IPS-NIHi7 (cell line): ENCODE measurements around the gene FAM98C.
"Not testable (repeated sequence)": the region's sequence is repeated elsewhere in the genome, so short reads cannot be mapped to it uniquely, and the experiment has no call there.

ENCODE experiments used
- DNase-seq: peaks from one replicate; pipeline ENCODE4 v3.0.0; 2012; ENCODE audit warnings: mixed read lengths; ENCODE audit errors: extremely low spot score

FAM98C gene

GRCh38 chr19:38395381-38396114 lies 7.3 kb upstream of the FAM98C start:
- no peak for DNase-seq

- no peak for DNase-seq
Observed at GRCh38 chr19:38399081-38399480, 3.8 kb upstream of the FAM98C start.

DNA sequence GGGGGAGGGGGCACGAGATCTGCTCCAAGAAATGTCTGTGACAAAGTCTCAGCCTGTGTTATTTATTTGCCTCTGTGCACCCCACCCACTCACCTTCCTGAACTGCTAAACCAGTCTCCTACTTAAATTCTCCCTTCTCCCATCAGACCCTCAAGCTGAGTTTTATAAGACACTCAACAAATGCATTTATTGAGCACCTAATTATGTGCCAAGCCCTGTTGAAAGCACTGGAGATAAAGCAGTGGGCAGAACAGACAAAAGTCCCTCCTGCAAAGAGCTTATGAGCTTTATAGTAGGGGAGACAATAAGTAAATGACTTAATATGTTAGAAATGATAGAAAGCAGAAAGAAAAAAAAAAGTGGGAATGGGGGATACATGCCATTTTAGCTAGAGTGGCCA lies 3.4 kb upstream of the FAM98C start:
- DNase-seq = no peak

DNA sequence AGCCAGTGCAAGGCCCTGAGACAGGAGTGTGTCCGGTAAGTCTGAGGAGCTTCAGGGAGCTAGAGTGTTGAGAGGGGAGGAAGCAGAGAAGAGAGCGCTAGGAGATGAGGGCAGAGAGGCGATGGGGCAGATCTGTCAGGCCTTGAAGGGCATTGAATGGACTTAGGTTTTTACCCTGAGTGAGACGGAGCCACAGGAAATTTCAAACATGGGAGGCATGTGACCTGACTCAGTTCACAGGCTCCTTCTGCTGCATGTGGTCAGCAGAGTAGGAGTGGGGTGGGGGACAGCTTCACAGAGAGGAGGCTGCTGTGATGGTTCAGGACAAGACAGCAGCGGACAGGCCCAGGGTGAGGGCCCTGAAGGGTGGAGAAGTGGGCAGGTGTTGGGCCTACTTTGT lies 2.5 kb upstream of the FAM98C start:
- DNase-seq = no peak

DNA sequence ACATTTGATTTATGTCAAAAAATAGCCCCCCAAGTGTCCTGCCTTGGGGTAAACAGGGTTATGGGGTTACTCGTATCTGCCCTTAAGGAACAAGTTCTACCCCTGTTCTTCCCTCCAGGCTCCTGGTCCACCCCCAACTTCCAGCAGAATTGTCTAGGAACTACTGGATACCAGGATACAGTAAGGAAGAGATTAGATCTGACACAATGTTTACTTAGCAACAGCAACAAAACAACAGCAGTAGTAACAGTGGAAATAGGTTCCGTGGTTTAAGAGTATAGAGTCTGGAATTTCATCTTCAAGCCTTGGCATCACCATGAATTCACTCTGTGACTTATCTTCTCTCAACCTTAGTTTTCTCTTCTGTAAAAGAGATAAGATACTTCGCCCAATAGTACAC lies 1.7 kb upstream of the FAM98C start:
- no peak for DNase-seq

DNA sequence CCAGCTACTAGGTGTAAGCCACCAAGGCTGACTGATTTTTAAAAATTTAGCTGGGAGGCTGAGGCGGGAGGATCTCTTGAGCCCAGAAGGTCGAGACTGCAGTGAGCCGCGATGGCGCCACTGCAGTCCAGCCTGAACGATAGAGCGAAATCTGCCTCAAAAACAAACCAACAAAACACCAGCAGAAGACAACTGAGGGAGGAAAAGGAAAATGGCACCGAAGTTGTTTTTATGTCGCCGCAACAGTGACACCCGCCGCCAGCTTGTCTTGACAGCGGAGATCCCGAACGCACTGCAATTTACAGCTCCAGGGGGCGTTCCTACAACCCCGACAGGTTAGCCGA lies 298 bp upstream of the FAM98C start:
- DNase-seq = no peak

DNA sequence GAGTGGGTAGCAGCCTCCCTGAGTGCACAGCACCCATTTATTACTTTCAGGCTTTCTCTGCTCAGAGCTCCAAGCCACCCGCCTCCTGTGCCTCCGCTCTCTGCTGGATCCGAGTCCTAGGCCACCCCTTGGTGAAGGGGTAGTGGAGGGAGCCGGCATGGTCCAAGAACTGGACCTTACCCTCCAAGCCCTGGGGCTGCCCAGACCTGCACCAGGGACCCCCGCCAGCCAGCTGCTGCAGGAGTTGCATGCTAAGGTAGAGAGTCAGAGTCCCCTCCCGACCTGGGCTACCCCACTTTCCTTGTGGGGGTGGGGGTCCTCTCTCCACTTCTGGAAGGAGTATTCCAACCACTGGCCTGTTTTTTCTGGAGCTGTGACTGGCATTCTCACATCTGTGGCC lies 2.0 kb downstream of the FAM98C start:
- DNase-seq = no peak

DNA sequence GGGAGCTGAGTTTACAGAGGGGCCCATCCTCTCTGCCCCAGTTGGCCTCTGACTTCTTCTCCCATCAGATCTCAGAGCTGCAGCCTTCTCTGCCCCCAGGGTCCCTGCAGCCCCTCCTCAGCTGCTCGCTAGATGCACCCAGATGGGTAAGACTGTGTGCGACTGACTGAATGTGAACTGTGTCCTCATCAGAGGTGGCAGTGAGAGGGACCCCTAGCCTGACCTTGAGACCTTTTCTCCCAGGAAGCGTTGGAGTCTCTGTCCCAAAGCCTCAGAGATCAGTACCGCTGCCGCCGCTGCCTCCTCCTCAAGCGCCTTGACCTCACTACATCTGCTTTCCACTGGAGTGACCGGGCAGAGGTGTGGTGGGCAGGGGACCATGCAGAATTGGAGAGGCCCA lies 2.4 kb downstream of the FAM98C start:
- no peak for DNase-seq

- no peak for DNase-seq
Observed at GRCh38 chr19:38409631-38410133, 6.8 kb downstream of the FAM98C start.

GRCh38 chr19:38410407-38410806 lies 7.5 kb downstream of the FAM98C start:
- not testable (repeated sequence) for DNase-seq

- DNase-seq = no peak
Observed at GRCh38 chr19:38411041-38411712, 8.3 kb downstream of the FAM98C start.

GRCh38 chr19:38411898-38412297 lies 9.0 kb downstream of the FAM98C start:
- not testable (repeated sequence) for DNase-seq

GRCh38 chr19:38412491-38412890 lies 9.6 kb downstream of the FAM98C start:
- DNase-seq = no peak

DNA sequence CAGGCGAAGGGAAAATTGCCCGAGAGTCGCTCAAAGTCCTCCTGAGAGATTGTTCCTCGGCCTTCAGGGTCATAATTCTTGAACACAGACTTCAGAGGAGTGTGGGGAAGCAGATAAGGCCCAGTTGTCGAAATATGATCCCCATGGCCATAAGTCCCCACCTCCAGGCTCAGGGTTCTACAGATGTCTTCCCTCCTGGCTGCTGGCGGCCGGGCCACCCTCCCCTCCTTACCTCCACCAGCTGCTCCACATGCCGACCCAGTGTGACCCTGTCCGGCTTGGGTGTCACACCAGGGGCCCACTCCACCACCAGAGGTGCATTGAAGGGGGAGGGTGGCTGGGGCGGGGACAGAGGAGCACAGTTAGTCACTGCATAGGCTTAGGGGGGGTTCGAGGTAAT lies 10.1 kb downstream of the FAM98C start:
- no peak for DNase-seq

GRCh38 chr19:38413416-38413815 lies 10.5 kb downstream of the FAM98C start:
- DNase-seq = no peak

DNA sequence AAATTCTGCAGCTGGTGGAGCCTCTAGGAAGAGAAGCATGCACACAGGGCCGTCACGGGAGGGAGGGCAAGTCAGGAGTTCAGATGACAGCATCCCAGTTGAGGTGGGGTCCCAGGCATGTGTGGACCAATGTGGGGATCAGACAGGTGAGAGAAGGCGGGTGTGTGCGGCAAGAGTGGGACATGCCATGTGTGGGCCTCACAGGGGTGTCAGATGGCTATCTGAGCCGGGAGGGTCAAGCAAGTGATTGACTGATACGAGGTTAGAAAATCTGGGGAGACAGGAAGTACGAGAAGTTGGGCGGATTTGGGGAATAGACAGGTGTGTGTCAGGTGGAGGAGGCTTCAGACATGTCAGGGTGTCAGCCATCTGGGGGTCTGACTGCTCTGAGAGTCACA lies 14.3 kb downstream of the FAM98C start:
- DNase-seq = no peak

DNA sequence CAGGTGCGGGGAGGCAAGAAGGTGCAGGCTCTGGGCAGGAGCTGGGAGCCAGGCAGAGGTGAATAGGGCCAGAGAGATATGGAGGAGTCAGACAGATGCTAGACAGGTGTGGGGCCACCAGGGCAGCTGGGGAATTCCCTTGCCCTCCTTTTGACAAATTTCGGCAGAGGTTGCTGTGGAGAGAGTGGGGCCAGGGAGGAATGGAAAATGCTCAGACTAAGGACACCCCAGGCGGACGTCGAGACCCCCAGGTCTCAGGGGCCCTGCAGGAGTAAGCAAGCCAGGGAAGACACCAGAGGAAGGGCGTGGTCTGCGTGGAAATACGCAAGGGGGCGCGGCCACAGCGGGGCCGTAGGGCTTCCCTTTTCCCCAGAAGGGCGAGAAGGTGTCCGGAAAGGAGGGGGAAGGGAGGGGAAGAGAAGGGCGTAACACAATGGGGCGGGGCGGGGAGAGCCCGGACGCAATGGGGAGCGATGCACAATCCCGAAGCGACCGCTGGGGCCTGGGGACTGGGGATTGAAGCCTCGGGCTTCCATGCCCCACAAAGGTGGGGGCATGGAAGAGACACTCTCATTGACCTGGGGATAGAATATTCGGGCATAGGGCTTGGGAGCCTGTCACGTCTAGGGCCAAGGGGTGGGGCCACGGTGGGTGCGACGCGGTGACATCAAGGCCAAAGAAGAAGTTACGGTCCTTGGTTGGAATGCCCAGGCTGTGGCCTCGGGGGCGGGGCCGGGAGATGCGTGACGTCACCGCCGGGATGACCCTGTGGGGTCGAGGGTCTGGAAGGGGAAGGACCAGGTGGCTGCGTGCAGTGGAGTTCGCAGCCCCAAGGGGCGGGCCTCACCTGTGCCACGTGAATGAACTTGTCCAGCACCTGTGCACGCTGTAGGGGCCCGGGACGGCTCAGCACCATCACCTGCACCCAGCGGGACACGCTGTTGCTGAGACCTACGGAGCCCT lies 14.9 kb downstream of the FAM98C start:
- DNase-seq = peak; percentile 83

- no peak for DNase-seq
Observed at GRCh38 chr19:38420935-38421334, 18.0 kb downstream of the FAM98C start.

GRCh38 chr19:38421856-38422255 lies 19.0 kb downstream of the FAM98C start:
- DNase-seq = no peak

GRCh38 chr19:38422438-38422837 lies 19.5 kb downstream of the FAM98C start:
- no peak for DNase-seq

GRCh38 chr19:38424272-38424671 lies 21.4 kb downstream of the FAM98C start:
- no peak for DNase-seq

DNA sequence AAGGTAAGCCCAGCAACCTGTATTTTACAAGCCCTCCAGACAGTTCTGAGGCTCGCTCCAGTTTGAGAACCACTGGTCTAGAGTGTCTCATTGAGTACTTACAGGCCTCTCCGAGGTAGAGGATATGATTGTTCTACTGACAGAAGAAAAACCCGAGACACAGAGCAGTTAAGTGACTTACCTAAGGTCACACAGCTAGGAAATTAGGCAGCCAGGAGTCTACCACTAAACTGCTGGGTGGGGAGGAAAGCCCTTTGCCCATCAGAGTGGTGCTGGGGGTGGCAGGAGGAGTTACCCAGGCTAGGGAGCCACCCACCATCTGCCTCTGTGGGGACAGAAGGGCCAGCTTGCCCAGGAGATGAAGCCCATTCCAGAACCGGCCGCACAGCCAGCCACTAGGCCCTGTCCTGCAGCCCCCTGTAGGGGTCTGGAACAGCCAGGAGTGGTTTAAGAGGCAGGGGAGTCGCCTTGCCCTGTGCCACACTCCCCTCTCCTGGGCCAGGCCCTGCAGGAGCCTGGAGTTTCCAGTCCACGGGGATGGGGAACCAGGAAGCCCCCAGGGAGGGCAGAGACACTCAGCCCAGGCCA lies 22.4 kb downstream of the FAM98C start:
- no peak for DNase-seq
